ENCODE data around the gene KIF26B.

Gene KIF26B

DNA sequence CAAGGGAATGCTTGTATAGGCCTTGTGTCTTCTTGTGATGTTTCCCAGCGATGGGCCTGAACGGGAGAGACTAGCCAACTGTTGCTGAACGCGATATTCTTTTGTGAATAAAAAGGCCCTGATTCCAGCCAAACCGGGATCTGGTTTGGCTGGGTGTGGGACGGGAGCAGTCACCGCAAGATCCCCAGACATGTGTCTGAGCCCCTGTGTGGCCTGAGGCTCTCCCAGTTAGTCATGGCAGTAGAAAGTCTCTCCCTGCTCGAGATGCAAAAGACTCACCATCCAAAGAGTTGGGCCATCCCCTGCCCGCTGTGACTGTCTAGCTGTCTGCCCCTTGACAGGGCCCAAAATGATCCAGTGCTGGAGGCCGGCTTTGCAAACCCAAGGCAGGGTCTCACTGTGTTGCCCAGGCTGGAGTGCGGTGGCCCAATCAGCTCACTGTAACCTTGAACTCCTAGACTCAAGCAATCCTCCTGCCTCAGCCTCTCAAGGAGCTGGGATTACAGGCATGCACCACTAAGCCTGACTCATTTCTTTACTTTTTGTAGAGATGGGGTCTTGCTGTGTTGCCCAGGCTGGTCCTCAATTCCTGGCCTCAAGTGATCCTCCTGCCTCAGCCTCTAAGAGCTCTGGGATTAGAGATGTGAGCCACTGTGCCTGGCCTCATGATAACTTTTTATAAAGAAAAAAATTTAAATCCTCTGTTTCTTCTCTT, 56.4 kb downstream of the KIF26B start:
- no peak for DNase-seq

DNA sequence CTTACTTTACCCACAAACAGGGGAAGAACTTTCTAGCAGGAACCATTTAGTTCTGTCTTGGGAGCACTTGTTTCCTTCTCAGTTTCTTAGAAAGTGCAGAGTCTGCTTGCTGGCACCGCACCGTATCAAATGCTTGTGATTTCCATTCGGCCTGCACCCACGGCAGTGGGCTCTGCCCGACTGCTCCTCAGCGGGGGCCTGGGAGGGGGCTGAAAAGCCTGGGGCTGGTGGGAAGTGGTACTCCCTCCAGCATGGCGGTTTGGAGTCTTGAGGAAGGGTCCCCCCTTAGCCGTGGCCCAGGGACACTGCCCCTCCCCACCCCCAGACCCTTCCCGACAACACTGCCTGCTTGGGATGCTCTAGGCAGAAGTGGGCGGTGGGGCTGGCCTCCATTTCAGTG, 57.0 kb downstream of the KIF26B start:
- no peak for DNase-seq

DNA sequence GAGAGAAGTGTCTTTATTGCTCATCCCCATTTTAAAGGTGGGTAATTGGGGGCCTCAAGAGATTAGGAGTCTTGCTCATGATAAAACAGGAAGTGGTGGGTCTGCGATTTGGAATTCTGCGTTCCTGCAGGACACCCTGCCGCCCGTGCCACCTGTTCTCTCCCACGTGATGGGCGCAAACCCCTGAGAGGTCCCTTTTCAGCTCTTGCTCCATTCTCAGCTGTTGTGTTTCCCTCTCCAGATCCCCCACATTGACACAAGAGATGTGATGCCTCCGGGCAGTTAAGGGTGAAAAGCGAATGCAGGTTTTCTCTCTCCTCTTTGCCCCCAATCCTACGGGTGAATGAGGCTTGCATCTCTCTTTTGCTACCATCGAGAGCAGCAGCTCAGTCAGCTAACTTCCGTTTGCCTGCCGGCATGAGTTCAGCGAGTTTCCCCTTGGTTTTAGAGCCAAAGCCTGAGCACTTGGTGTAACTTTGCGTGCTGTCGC, 57.5 kb downstream of the KIF26B start:
- DNase-seq = no peak

DNA sequence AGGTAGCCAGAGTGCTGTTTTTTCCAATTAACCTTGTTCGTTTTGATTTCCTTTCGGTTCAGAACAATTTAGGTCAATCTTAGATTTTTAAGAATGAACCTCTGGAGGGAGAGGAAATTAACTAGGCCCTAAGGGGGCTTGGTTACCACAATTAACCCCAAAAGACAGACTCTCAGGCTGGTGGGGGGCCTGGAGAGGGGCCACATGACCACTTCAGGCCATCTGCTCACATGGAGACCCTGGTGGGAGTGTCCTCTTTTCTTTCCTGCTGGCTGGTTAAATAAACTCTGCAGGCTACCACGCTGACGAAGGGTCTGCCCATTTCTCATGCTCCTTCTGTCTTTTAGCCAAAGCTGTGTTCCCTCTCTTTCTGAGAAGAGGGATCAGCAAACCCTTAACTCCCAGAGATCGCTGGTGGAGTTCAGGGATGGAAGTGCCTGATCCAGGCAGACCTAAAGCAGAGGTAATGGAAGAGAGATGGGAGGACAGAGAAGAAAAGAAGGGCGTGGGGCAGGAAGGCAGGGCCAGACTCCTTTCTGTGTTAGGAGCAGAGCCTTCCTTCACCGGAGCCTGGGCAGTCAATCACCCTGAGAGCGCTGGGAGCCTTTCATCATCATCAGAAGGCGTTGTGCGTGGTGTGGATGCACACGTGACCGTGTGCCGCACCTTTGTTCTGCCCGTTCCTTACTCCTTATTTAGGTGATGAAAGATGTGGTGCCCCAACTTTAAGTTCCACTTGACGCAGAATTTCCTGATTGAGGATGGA, 58.5 kb downstream of the KIF26B start:
- no peak for DNase-seq

DNA sequence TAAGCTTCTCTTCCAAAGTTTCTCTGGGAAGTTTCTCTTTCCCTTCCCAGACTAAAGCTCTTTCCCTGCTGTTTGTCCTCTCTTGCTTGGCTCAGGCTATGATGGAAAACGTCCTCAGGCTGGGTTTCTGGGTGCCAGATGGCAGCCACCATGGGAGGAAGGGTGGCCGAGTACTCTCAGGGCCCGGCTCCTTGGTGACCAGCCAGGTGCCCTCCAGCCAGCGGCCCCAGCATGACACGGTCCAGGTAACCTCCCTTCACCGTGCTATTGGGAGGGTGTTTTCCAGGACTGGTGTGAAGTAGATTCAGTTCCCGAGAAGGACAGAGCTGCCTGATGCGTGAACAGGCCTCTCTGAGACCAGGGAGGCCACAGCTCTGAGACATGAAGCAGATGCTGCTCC, 60.3 kb downstream of the KIF26B start:
- DNase-seq = no peak

GRCh38 chr1:245216366-245217115, 61.8 kb downstream of the KIF26B start:
- no peak for DNase-seq

DNA sequence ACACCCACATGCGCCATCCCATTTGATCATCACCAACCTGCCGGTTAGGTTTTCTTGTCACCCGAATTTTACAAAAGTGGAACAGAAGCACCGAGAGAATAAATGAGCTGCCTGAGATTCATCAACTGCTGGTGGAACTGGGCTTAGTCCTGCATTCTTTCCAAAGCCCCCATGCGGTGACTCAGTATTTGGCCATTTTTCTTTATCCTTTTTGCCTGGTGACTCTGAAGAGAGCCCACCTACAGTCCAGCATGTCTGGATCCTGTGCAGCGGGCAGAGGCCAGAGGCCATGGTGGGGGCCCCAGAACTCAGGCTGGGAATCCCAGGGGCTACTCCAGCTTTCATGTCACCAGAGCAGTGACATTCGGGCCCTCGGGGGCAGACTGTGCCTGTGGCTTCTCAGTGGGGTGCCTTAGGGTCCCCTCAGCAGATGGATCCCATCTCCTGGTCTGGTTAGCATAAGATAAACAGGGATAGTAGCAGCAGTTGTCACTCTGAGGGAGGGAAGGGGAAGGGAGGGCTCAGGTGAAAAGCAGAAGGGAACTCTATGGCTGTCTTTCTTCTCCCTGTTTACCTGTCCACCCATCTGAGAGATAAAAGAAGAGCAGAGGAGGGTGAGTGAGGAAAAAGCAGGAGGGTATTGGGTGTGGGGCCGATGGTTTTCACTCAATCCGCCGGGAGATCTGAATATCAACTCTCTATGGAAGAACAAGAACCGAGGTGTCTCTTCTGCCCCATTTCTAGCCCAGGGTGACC, 63.2 kb downstream of the KIF26B start:
- no peak for DNase-seq

- no peak for DNase-seq
Measured at GRCh38 chr1:245220381-245220985, 65.7 kb downstream of the KIF26B start.

- DNase-seq = no peak
Measured at GRCh38 chr1:245221805-245222204, 67.0 kb downstream of the KIF26B start.

- no peak for DNase-seq
Measured at GRCh38 chr1:245222931-245223595, 68.3 kb downstream of the KIF26B start.

- no peak for DNase-seq
Measured at GRCh38 chr1:245225322-245226202, 70.8 kb downstream of the KIF26B start.

- no peak for DNase-seq
Measured at GRCh38 chr1:245226203-245226499, 71.4 kb downstream of the KIF26B start.

- DNase-seq = no peak
Measured at GRCh38 chr1:245229051-245229450, 74.3 kb downstream of the KIF26B start.

- DNase-seq = no peak
Measured at GRCh38 chr1:245232931-245233330, 78.1 kb downstream of the KIF26B start.

DNA sequence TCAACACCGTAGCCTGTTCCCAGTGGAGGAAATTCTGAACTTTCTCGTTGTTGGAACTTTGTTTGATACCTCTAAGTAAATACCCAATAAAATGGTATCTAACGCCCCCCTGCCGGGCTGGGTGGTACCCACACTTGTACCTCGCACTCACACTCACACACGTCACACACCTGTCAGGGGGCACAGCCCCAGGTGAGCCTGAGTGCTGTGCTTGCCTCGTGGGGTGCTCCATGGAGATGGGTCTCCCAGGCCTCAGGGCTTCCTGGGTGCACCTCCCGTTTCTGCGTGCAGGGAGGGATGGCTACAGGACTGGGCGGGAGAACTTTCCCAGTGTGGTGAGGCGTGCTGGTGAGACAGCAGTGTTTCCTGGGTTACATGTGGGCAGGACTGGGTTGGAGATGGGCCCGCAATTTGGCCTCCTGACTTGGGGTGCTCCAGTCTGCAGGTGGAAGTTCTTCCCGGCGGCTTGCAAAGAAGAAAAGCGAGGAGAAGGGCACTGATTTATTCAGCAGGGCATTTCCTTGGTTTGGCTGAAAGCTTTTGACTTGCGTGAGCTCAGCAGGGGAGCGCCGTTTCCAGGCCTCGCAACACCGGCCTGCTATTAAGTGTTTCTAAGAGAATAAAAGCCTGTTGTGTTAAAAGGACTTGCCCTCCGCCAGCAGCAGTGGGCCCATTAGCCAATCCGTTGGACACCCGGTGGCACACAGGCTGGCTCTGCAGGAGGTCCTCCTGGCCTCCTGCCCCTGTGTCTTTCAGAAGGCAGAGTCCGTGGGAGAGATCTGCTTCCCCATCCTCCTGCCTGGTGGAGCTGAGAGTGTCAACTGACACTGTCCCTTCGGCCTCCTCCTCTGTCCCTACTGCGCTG, 79.7 kb downstream of the KIF26B start:
- DNase-seq = no peak

DNA sequence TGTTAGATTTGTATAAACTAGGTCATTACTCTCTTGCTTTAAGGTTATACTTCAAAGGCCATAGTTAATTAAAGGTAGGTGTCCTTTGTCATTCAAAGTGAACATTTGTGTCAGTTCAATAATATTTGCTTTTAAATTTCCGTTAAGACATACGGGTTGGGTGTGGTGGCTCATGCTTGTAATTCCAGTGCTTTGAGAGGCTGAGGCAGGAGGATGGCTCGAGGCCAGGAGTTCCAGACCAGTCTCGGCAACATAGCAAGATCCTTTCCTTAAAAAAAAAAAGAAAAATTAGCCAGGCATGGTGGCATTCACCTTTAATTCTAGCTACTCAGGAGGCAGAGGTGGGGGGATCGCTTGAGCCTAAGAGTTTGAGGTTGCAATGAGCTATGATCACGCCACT, 80.4 kb downstream of the KIF26B start:
- DNase-seq = no peak

DNA sequence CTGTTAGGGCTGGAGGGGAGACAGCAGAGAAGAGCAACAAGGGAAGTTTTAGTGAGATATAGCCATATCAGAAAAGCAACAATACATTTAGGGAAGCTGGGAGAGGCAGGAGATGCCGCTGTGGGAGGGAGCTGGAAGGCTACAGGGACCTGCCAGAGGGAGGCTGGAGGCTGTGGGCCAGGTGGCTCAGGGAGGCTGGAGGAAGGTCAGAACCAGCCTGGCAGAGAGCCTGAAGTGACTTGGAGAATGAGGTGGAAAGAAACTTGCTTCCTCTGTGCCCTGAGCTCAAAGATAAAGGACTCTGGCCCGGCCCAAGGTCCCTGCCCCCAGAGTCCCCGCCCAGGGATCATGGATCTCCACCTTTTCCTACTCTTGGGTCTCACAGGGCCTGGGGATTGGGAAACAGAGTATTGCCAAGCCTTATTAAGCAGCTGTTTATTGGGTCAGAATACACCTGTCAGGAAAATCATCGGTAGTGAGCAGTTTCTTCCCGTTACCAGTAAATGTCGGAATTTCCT, 85.9 kb downstream of the KIF26B start:
- DNase-seq = no peak

GRCh38 chr1:245241526-245242130, 86.8 kb downstream of the KIF26B start:
- no peak for DNase-seq

GRCh38 chr1:245242989-245243388, 88.2 kb downstream of the KIF26B start:
- no peak for DNase-seq

Data from 8988T (cell line).